ENCODE results near the gene XPNPEP2.

DNA sequence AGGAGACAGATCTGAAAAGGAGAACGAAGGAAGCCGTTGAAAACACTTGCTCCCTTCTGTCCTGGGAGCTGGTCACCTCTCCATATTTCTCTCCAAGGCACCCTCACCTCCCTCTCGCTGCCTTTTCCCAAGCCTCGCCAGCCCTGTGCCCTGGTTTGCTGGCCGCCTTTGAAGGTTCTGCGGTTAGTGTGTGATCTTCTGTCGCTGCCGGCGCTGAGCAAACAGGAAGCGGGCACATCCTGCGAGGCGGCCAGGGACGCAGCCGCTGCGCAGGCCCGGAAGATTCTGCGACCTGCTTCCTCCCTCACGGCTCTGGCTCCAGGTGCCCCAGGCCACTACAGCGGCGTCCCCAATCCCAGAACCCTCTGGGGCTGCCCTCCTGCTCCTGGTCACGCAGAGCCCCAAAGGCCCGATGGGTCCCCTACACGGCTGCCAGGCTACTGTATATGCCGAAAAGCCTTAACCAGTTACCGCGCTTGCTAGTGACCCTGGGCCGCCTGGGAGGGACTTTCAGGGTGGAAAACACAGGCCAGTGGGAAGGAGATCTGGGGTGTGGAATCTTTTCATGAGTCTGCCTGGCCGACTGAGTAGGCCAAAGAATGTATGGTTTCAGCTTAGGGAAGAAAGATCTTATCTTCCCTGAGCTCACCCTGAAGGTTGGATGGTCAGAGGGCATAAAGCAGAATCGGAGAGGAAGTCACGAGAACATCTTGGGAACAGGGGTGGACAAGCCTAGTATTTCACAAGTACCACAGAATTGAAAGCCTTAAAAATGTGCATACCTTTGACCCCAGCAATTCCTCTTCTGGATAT, 38.6 kb downstream of the XPNPEP2 start:
- TF ChIP-seq, protein P1, sequence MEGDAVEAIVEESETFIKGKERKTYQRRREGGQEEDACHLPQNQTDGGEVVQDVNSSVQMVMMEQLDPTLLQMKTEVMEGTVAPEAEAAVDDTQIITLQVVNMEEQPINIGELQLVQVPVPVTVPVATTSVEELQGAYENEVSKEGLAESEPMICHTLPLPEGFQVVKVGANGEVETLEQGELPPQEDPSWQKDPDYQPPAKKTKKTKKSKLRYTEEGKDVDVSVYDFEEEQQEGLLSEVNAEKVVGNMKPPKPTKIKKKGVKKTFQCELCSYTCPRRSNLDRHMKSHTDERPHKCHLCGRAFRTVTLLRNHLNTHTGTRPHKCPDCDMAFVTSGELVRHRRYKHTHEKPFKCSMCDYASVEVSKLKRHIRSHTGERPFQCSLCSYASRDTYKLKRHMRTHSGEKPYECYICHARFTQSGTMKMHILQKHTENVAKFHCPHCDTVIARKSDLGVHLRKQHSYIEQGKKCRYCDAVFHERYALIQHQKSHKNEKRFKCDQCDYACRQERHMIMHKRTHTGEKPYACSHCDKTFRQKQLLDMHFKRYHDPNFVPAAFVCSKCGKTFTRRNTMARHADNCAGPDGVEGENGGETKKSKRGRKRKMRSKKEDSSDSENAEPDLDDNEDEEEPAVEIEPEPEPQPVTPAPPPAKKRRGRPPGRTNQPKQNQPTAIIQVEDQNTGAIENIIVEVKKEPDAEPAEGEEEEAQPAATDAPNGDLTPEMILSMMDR (IDR thresholded peaks at IDR 0.05), result no peak
- TF ChIP-seq OVOL2 (CRISPR knock-in tag; IDR thresholded peaks at IDR 0.05; ENCODE audit: borderline replicate concordance) (no peak), NR1H2 (CRISPR knock-in tag; IDR thresholded peaks at IDR 0.05) (no peak), ETV6 (CRISPR knock-in tag; IDR thresholded peaks at IDR 0.05) (no peak), TCF7 (CRISPR knock-in tag; IDR thresholded peaks at IDR 0.05; ENCODE audit: low read depth) (no peak), MYBL2 (CRISPR knock-in tag; IDR thresholded peaks at IDR 0.05) (no peak), ZNF263 (CRISPR knock-in tag; IDR thresholded peaks at IDR 0.05; ENCODE audit: low read depth) (no peak), NR2C2 (CRISPR knock-in tag; IDR thresholded peaks at IDR 0.05) (no peak), JUN (CRISPR knock-in tag; IDR thresholded peaks at IDR 0.05) (no peak)
- TF ChIP-seq, protein P2, sequence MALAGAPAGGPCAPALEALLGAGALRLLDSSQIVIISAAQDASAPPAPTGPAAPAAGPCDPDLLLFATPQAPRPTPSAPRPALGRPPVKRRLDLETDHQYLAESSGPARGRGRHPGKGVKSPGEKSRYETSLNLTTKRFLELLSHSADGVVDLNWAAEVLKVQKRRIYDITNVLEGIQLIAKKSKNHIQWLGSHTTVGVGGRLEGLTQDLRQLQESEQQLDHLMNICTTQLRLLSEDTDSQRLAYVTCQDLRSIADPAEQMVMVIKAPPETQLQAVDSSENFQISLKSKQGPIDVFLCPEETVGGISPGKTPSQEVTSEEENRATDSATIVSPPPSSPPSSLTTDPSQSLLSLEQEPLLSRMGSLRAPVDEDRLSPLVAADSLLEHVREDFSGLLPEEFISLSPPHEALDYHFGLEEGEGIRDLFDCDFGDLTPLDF (CRISPR knock-in tag; IDR thresholded peaks at IDR 0.05), result no peak
- TF ChIP-seq, protein P3, sequence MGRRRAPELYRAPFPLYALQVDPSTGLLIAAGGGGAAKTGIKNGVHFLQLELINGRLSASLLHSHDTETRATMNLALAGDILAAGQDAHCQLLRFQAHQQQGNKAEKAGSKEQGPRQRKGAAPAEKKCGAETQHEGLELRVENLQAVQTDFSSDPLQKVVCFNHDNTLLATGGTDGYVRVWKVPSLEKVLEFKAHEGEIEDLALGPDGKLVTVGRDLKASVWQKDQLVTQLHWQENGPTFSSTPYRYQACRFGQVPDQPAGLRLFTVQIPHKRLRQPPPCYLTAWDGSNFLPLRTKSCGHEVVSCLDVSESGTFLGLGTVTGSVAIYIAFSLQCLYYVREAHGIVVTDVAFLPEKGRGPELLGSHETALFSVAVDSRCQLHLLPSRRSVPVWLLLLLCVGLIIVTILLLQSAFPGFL (CRISPR knock-in tag; IDR thresholded peaks at IDR 0.05; ENCODE audit: borderline replicate concordance), result no peak
- TF ChIP-seq, protein P4, sequence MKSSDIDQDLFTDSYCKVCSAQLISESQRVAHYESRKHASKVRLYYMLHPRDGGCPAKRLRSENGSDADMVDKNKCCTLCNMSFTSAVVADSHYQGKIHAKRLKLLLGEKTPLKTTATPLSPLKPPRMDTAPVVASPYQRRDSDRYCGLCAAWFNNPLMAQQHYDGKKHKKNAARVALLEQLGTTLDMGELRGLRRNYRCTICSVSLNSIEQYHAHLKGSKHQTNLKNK (CRISPR knock-in tag; IDR thresholded peaks at IDR 0.05), result no peak
- TF ChIP-seq, protein P5, sequence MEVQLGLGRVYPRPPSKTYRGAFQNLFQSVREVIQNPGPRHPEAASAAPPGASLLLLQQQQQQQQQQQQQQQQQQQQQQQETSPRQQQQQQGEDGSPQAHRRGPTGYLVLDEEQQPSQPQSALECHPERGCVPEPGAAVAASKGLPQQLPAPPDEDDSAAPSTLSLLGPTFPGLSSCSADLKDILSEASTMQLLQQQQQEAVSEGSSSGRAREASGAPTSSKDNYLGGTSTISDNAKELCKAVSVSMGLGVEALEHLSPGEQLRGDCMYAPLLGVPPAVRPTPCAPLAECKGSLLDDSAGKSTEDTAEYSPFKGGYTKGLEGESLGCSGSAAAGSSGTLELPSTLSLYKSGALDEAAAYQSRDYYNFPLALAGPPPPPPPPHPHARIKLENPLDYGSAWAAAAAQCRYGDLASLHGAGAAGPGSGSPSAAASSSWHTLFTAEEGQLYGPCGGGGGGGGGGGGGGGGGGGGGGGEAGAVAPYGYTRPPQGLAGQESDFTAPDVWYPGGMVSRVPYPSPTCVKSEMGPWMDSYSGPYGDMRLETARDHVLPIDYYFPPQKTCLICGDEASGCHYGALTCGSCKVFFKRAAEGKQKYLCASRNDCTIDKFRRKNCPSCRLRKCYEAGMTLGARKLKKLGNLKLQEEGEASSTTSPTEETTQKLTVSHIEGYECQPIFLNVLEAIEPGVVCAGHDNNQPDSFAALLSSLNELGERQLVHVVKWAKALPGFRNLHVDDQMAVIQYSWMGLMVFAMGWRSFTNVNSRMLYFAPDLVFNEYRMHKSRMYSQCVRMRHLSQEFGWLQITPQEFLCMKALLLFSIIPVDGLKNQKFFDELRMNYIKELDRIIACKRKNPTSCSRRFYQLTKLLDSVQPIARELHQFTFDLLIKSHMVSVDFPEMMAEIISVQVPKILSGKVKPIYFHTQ (CRISPR knock-in tag; IDR thresholded peaks at IDR 0.05), result no peak
- TF ChIP-seq, protein P6, sequence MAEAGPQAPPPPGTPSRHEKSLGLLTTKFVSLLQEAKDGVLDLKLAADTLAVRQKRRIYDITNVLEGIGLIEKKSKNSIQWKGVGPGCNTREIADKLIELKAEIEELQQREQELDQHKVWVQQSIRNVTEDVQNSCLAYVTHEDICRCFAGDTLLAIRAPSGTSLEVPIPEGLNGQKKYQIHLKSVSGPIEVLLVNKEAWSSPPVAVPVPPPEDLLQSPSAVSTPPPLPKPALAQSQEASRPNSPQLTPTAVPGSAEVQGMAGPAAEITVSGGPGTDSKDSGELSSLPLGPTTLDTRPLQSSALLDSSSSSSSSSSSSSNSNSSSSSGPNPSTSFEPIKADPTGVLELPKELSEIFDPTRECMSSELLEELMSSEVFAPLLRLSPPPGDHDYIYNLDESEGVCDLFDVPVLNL (CRISPR knock-in tag; IDR thresholded peaks at IDR 0.05; ENCODE audit: borderline replicate concordance, low read depth), result no peak
